Central memory CD4-positive, alpha-beta T cell (primary cell): ENCODE measurements around the gene GOT1.

Source experiments
- DNase-seq: peaks from one replicate; pipeline ENCODE4 v3.0.0; 2022

The GOT1 gene

DNA sequence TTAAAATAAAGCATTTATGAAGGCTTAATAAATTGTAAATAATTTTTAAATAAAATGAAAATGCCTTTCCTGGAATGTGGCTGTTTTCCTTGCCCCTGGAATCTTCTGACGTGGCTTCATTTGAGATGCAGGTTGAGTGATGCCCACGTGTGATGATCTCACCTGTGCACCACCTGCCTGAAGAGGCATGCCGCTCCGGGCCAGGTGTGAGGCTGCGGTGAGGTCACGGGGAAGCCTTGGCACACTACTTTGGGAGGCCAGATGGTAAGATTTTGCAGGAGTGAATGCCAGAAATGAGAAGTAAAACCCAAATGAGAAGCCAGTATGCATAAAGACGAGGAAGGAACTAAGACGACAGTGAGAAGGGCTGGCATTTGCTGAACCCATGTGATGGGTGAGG lies 36.2 kb downstream of the GOT1 start:
- no peak for DNase-seq

- DNase-seq = no peak
These were observed 36.7 kb downstream of the GOT1 start for GRCh38 chr10:99393683-99394082.

DNA sequence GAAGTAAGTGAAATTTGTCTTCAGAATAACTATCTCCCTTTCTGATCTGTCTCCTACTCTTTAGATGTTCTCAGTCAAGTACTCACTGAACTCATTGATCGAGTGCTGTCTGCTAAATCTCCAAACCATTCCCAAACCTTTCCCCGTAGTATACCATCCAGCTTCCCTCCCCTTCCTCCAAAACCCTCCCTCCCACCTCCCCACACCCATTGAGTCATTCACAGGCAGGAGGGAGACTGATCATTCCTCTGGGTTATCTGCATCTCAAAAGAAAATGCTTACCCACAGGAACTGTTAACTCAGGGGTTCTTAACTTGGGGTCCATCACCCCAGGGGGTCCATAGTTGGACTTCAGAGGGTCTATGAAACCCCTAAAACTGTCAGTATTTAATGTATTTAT lies 37.4 kb downstream of the GOT1 start:
- DNase-seq = no peak

DNA sequence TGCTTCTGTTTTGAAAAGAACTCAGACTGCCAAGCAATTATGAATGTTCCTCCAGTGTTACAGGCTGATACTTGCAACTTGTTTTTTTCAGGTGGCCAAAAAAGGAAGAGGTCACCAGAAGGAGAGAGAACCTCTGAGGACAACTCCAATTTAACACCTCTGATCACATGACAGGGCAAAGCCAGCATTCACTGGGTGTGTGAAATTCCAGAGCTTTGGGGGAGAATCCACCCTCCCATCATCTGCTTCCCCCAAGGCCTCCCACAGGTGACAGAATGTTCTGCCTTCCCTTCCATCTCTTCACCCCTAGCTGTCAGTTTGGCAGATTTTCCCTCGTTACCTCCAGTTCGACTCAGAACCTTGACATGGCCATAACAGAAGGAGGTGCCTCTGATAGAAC lies 39.1 kb downstream of the GOT1 start:
- DNase-seq = no peak

DNA sequence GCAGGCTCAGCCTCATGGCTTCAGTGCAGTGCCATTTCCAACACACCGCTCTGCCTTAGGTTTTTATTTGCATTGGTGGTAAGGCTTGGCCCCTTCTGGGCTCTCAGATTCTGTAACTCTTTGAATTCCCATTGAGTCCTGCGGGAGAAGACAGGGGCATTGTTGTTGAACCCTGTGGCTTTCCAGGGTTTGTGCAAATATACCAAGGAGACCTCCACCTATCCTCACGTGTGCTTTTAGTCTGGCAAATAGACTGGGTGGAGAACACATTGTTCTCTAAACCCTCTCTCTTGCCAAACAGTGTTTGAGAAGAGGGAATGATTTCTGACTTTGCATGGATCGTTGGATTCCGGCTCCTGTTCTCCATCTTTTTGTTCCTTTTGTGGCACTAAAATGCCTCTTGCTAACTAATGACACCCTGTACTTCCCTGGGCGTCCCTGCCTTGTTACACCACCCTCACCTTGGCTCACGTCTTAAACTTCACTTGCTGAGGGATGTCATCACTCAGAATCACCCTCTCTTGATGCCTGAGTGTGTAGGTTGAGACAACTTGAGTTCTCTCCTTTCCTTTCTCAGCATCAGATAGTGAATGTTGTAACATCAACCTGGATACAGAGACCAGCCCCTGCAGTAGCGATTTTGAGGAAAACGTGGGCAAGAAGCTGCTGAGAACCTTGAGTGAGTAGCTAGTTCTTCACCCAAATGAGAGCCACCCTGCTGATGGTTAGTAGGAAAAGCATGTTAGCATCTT lies 40.5 kb downstream of the GOT1 start:
- no peak for DNase-seq

DNA sequence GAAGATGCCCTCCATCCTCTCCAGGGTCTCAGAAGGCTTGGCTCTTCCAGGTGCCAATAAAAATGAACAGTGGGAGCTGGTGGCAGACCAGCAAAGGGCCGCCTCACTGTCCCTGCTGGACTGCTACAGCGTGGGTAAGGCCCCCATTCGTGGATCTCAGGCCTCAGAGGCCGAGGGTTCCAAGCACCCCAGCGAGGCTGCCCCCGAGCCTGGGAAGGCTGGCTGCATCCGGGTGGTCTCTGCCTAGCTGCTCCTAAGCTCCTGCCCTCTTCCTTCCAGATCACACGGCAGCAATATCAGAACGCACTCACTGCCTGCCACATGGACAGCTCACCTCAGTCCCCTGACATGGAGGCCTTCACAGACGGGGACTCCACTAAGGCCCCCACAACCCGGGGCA lies 42.9 kb downstream of the GOT1 start:
- DNase-seq = no peak

- DNase-seq = no peak
These were observed 43.4 kb downstream of the GOT1 start for GRCh38 chr10:99387071-99387470.

- no peak for DNase-seq
These were observed 48.2 kb downstream of the GOT1 start for GRCh38 chr10:99382176-99382575.

- no peak for DNase-seq
These were observed 55.0 kb downstream of the GOT1 start for GRCh38 chr10:99375426-99375825.

GRCh38 chr10:99374972-99375371 lies 55.5 kb downstream of the GOT1 start:
- no peak for DNase-seq

DNA sequence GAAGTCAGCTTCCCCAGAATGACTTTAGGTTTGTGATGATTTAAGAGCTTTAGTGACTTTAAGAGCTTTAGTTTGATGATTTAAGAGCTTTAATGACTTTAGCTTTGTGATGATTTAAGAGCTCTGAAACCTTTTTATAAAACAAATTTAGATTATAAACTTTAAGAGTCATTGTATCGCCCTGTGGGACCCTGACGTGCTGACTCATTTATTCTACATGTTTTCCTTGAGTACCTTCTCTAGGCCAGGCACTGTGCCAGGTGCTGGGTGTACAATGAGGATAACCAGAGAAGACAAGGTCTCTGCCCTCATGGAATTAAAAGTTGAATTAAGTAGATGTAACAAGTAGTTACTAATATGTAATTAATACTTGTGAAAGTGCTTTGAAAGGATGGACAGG lies 55.9 kb downstream of the GOT1 start:
- DNase-seq = no peak

- DNase-seq = no peak
These were observed 57.7 kb downstream of the GOT1 start for GRCh38 chr10:99372546-99373271.

GRCh38 chr10:99370993-99371392 lies 59.4 kb downstream of the GOT1 start:
- no peak for DNase-seq

DNA sequence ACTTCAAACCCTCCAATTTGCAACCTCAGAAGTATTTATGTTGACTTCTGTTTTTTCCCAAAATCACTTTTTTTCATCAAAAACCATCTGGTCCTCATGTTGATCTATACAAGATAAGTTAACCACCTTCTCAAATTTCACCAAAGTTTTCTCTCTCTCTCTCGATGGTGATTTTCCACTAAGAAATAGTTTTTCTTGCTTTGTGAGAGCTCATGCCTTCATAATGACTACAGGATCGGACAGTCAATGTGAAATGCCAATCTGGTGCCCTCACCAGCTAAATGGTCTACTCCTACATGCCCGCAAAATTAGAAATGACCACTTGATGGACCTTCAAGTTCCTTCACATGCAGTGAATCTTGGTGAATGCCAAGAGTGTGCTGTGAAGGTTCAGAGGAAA lies 60.9 kb downstream of the GOT1 start:
- DNase-seq = no peak

GRCh38 chr10:99369126-99369525 lies 61.3 kb downstream of the GOT1 start:
- no peak for DNase-seq

- DNase-seq = no peak
These were observed 61.8 kb downstream of the GOT1 start for GRCh38 chr10:99368646-99369045.

DNA sequence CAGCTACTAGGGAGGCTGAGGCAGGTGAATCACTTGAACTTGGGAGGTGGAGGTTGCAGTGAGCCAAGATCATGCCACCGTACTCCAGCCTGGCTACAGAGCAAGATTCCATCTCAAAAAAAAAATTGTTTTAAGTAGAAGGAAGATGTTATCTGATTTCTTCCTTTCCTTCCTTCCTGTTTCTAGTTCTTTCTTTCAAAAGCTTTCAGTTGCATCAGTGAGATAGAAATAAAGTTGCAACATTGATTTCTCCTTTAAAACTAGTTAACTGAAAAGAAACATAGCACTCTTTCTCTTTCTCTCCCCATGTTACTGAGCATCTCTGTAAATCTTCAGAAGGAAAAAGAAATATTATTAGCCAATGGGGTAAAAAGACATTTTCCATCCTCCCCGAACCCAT lies 63.8 kb downstream of the GOT1 start:
- DNase-seq = no peak

DNA sequence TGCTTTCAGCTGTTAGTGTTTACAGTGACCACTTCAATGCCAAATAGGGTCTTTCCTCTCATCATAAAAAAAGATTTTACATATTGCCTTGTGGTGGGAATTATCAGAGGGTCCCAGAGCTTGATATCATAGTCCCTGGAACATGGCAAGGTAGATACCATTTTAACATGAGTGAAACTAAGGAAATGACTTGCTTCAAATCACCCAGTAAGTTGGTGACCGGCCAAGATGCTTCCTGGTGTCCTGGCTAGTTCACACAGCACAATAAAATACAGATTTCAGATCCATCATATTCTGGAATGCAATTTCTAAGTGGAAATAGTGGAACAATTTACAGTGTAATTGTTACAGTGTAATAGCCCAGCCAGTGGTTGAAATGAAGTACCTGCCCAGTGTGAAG lies 64.7 kb downstream of the GOT1 start:
- no peak for DNase-seq

DNA sequence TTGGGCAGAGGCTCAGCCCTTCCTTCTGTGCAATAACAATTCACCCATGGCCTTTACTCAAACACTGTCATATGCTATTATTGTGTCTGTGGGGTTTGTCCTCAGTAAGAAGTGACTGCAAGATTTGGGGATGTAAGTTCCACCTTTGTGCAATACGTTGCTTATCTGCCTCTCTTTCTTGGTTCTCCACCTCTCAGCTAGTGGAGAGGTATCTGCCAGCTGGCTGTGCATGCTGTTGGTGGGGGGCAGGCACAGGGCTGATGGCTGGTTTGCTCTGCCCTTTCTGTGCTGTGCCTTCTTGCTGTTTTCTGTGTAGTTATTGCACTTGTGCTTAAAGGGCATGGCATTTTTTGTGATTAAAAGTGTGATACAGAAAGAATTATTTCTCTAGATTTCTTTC lies 65.1 kb downstream of the GOT1 start:
- DNase-seq = no peak

DNA sequence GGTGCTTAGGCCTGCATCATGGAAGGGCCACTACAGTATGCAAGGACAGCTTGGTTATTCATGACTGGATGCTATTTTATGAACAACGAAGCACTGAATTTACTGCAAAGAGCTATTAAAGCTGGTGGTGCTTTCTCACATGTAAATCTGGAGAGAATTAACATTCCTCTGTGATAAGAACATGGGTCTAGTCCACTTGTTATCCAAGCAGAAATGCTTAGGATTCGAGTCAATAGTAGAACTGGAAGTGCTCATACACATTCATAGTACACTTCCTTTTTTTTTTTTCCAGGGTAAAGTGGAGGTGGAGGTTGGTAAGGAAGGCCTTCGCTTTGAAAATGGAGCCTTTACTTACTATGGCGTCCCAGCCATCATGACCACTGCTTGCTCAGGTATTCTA lies 66.3 kb downstream of the GOT1 start:
- DNase-seq = no peak

DNA sequence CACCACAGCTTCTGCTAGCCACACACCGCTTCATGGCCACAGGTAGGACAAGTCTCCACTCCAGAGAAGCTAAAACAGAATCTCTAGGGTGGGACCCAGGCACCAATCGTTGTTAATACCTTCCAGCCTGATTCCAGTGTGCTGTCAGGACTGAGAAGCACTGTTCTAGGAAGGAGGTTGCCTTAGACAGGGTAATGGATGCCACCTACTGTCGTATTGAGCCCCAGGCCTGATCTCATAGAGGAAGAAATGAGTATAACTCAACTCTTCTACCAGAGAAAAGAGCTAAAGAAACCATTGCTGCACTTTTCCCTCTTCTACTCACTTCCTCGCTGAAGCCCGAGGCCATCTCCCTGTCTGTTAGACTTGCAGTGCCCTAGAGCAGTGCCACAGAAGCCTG lies 69.5 kb downstream of the GOT1 start:
- DNase-seq = no peak

DNA sequence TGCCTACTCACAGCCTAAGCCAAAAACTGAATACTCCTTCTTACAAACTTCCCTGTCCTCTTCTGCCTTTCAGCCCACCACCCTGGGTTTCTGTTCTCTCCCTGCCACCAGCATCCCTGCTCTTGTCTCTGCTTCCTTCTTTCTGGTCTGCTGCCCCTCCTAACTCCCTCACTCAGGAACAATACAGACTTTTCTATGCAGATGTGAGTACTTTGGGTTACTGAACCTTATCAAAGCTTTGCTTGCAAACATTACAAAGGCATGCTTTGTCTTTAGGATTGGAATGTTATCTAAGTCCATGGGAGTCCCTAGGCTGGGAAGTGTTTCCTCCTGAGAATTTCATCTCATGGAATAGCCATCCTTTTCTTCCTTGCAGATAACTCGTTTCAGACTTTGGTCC lies 72.3 kb downstream of the GOT1 start:
- DNase-seq = no peak

GRCh38 chr10:99357691-99358090 lies 72.7 kb downstream of the GOT1 start:
- DNase-seq = no peak

DNA sequence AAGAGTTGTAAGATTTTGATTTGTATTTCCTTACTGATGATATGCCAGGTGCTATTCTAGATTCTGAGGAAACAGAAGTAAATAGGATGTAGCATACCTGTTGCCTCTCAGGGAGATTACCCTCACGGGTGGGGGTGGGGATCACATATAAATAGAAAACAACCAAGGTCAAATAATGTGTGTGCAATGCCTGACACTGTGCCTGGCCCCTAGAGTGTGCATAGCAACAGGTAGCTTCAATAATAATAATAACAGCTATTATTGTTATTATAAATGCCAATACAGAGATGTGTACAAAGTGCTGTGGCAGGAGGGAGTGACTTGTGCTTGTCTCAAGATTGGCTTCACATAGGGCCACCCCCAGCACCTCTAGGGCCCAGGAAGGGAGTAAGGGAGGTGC lies 77.2 kb downstream of the GOT1 start:
- no peak for DNase-seq

DNA sequence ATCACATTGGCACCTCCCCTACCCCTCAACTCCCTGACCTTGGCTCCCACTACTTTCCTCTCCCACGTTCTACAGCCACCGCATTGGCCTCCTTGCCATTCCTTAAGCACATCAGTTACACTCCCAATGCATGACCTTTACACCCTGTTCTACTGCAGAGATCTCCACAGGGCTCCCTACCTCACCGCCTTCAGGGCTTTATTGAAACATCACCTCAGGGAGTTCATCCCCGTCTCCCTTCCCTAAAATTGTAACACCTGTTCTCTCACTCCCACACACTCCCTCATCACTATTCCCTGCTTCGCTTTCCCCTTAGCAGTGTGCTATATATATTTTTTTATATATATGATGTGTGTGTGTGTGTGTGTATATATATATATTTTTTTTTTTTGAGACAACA lies 82.8 kb downstream of the GOT1 start:
- DNase-seq = no peak
